Naive thymus-derived CD8-positive, alpha-beta T cell (primary cell): ENCODE results near the gene ATP4A. TPM values are rescaled to one million over a fixed set of nuclear protein-coding genes. Genes with fewer than 3 reads are reported as not detected.
A peak's percentile ranks its signal among the peaks of the same experiment; 100 is the strongest.

Experiments
- ATAC-seq, 2 donors: fragments of 150-1000 bp; cut with Tn5 transposase in 1 of 2; sonication (Bioruptor Pico), chemical (Tn5 transposase) in 1 of 2; 1 replicate in 1 of 2; 2 replicates in 1 of 2; pipeline ENCODE4 v1.10.0; 2021; ENCODE audit warnings: mild to moderate bottlenecking in 2 of 2, moderate library complexity in 2 of 2
- POLR2A ChIA-PET: fragments of 350-600 bp; sonication (Branson Sonifier 250); formaldehyde crosslinking; loops from one replicate; lab custom pipeline; 2021; ENCODE audit warnings: antibody characterized with exemption; lab: Charles Lee
- DNase-seq, 10 donors: peaks; one replicate each; pipeline versions ENCODE4 v3.0.0 to v3.0.0-alpha.2; 2020 to 2022
- H3K27ac Mint-ChIP-seq, 10 donors: one replicate each; pipeline ENCODE4 v1.8.0; 2020 to 2022; ENCODE audit warnings: mild to moderate bottlenecking in 10 of 10, mixed read lengths in 10 of 10, moderate library complexity in 4 of 10, inconsistent platforms in 1 of 10
- H3K27me3 Mint-ChIP-seq, 5 donors: one replicate each; pipeline ENCODE4 v1.8.0; 2021 to 2022; ENCODE audit warnings: mixed read lengths in 5 of 5
- H3K36me3 Mint-ChIP-seq, 3 donors: one replicate each; pipeline ENCODE4 v1.8.0; 2020 to 2022; ENCODE audit warnings: mixed read lengths in 3 of 3, mild to moderate bottlenecking in 2 of 3, inconsistent platforms in 1 of 3
- H3K4me1 Mint-ChIP-seq, 4 donors: one replicate each; pipeline ENCODE4 v1.8.0; 2021 to 2022; ENCODE audit warnings: mixed read lengths in 4 of 4
- H3K4me3 Mint-ChIP-seq, 10 donors: one replicate each; pipeline ENCODE4 v1.8.0; 2020 to 2022; ENCODE audit warnings: mild to moderate bottlenecking in 10 of 10, mixed read lengths in 10 of 10, moderate library complexity in 6 of 10, inconsistent platforms in 1 of 10
- H3K9me3 Mint-ChIP-seq, 9 donors: one replicate each; pipeline ENCODE4 v1.8.0; 2020 to 2022; ENCODE audit warnings: mixed read lengths in 9 of 9, mild to moderate bottlenecking in 3 of 9, inconsistent platforms in 1 of 9, moderate library complexity in 1 of 9
- polyA plus RNA-seq, 3 donors: library from polyadenylated mRNA; unstranded; fragments of 300-500 nt; fragmentation: Illumina TruSeq; gene quantifications; one replicate each; pipeline ENCODE4 v1.2.3, GENCODE V29; 2021
- total RNA-seq, 8 experiments: library from RNA in 2 of 8; stranded (reverse) in 2 of 8; gene quantifications; one replicate each; pipeline ENCODE4 v1.2.3 and lab custom pipeline; 2021 to 2026

Gene ATP4A
- total and polyA plus RNA-seq, 5 experiments from 2014 or later: not detected

DNA sequence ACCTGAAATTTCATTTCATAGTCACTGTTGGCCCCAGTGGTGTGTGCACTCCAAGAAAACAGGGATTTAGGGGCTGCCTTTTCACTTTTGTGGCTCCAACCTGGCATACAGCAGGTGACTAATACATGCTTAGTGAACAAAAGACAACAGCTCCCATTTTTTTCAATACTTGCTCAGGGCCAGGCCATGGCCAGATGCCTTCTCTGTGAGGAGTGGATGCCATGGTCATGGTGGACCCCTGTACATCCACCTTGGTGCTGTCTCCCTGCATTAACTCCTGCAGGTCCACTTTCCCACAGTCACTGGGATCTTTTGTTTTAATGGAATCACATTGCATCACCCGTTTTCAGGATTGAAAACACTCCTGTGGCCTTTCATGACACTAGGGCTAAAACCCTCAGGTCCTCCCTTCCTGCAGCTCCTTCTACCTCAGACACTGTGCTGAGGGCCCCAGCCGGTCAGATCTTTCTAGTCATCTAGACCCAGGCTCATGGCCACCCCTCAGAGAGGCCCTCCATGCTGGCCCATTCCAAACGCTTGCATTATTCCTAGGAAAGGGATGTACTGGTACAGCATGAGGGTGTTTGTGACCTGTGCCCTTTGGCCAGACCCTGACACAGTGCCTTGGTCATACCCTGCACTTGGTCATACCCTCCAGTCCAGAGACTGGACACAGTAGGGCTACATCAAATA is 19.2 kb downstream of the ATP4A start:
- peak overlapping the region in 9 of 10 donors; percentile 83 to 97 (median 94) for H3K27ac Mint-ChIP-seq
- H3K27me3 Mint-ChIP-seq: no peaks in the 10 kb centered on the region
- H3K36me3 Mint-ChIP-seq: peaks cover 0 to 10% (median 0%) of the 10 kb centered on the region in 3 donors
- ATAC-seq (no peak), DNase-seq (no peak)
- H3K4me1 Mint-ChIP-seq: peaks cover 23 to 49% (median 35%) of the 10 kb centered on the region in 4 donors
- POLR2A ChIA-PET: no interaction called here
- H3K9me3 Mint-ChIP-seq: no peaks in the 10 kb centered on the region
- H3K4me3 Mint-ChIP-seq: peak overlapping the region; percentile 76 to 93 (median 90)

DNA sequence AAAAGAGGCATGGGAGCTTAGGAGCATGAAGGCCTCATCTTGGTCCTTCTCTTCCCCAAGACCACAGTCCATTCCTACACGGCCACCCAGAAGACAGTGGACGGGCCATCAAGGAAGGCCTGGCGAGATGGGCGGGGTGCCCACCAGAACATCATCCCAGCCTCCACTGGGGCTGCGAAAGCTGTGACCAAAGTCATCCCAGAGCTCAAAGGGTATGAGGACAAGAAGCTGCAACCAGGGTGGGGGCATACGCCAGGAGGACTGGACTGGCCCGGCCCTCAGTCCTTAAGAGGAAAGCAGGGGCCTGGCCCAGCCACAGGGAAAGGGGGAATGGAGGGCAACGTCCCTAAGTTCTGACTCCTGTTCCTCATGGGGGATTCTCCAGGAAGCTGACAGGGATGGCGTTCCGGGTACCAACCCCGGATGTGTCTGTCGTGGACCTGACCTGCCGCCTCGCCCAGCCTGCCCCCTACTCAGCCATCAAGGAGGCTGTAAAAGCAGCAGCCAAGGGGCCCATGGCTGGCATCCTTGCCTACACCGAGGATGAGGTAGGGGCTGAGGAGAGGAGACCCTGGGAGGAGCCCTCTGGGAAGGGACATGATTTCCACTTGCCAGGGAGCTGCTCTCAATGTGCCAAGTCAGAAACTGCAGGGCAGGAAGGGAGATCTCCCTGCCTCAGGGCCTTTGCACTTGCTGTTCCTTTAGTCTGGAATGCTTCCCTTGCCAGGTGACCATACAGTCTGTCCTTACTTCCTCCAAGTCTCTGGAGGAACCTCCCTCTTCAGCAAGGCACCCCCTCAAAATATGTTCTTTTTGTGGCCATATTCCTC is 20.0 kb downstream of the ATP4A start:
- Mint-ChIP-seq H3K27me3 (no peaks in the 10 kb centered on the region), H3K36me3 (peaks cover 0 to 8% (median 0%) of the 10 kb centered on the region in 3 donors), H3K9me3 (no peaks in the 10 kb centered on the region), H3K4me3 (peak overlapping the region in 5 of 10 donors; percentile 12 to 93 (median 26)), H3K27ac (peak overlapping the region in 5 of 10 donors; percentile 16 to 97 (median 86)), H3K4me1 (peaks cover 15 to 43% (median 29%) of the 10 kb centered on the region in 4 donors)
- ATAC-seq: no peak
- POLR2A ChIA-PET: no interaction called here
- DNase-seq: no peak

DNA sequence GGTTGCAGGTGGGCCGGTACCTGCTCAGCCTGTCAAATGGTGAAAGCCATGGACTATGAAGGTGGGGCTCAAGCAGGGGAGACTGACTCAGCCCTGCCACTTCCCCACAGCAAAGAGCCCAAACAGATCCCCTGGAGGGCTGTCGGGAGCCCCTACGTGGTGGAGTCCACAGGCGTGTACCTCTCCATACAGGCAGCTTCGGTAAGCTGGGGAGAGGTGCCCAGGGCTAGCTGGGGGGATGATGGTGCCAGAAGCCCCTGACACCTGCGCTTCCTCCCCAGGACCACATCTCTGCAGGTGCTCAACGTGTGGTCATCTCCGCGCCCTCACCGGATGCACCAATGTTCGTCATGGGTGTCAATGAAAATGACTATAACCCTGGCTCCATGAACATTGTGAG is 21.2 kb downstream of the ATP4A start:
- peak overlapping the region in 3 of 10 donors; percentile 34 to 74 (median 59) for H3K27ac Mint-ChIP-seq
- H3K9me3 Mint-ChIP-seq: no peaks in the 10 kb centered on the region
- H3K27me3 Mint-ChIP-seq: no peaks in the 10 kb centered on the region
- no peak for ATAC-seq
- DNase-seq: no peak
- H3K36me3 Mint-ChIP-seq: peaks cover 0 to 3% (median 0%) of the 10 kb centered on the region in 3 donors
- POLR2A ChIA-PET: no interaction called here
- H3K4me1 Mint-ChIP-seq: peaks cover 14 to 38% (median 27%) of the 10 kb centered on the region in 4 donors
- no peak overlapping the region for H3K4me3 Mint-ChIP-seq

DNA sequence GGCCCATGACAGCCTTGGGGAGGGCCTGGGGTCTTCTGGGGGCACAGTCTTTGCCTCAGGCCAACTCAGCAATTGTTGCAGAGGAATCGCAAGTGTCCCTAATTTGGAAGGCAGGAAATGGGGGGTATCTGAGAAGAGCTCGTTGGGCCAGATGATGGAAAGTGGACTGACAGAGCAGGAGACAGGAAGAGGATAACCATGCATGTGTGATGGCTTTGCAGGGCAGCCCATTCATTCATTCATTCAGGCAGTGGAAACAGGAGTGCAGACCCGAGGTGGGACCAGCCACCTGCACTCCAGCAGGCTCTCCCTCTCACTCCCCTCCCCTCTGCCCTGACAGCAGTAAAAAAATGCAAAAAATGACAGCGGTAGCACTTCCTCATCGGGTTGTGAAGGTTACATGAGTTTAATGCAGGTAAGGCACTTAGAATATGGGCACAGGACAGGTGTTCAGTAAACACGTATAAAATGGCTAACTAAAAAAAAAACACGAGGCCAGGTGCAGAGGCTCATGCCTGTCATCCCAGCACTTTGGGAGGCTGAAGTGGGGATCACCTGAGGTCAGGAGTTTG is 23.0 kb downstream of the ATP4A start:
- H3K27me3 Mint-ChIP-seq: no peaks in the 10 kb centered on the region
- DNase-seq (no peak), ATAC-seq (no peak)
- peaks cover 0 to 2% (median 0%) of the 10 kb centered on the region in 3 donors for H3K36me3 Mint-ChIP-seq
- H3K9me3 Mint-ChIP-seq: no peaks in the 10 kb centered on the region
- H3K27ac Mint-ChIP-seq: peak overlapping the region in 6 of 10 donors; percentile 2 to 71 (median 29)
- peaks cover 9 to 26% (median 18%) of the 10 kb centered on the region in 4 donors for H3K4me1 Mint-ChIP-seq
- POLR2A ChIA-PET: no interaction called here
- peak overlapping the region in 1 of 10 donors; percentile 33 for H3K4me3 Mint-ChIP-seq

DNA sequence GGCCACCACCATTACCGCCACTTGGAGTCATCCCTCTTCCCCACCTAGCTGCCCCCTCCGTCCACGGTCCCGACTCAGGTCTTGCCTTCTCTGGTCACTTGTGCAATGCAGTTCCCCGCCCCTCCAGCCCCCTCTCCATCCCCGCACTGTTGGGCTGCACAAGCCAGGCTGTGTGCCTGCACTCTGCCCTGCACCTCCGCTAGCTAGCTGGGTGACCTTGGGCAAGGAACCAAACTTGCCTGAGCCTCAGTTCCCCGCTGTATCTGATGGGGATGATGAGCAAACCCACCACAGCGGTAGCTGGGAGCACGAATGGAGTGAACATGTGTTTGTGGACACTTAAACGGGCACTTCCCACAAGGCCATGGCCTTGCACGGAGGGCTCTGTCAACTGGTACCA is 23.6 kb downstream of the ATP4A start:
- POLR2A ChIA-PET: no interaction called here
- DNase-seq: no peak
- ATAC-seq: no peak
- no peak overlapping the region for H3K4me3 Mint-ChIP-seq
- peaks cover 0 to 2% (median 0%) of the 10 kb centered on the region in 3 donors for H3K36me3 Mint-ChIP-seq
- H3K27ac Mint-ChIP-seq: no peak overlapping the region
- peaks cover 8 to 27% (median 19%) of the 10 kb centered on the region in 4 donors for H3K4me1 Mint-ChIP-seq
- H3K9me3 Mint-ChIP-seq: no peaks in the 10 kb centered on the region
- H3K27me3 Mint-ChIP-seq: no peaks in the 10 kb centered on the region

DNA sequence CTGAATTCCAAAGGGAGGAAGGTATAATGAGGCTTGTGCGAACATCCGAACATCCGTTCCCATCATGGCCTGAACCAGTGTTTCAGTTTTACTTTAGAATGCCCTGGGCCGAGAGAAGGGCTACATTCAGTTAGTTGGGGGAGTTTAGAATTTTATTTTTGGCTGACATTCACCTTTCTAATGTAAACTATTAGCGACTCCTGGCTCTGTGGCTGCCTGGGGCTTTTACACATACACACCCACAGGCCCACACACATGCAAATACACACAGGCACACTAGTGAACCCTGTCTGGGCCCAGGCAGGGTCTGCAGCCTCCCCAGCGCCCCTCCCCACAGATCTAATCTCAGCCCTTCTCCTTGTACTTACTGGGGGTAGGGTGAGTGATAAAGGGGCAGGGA is 24.1 kb downstream of the ATP4A start:
- Mint-ChIP-seq H3K27me3 (no peaks in the 10 kb centered on the region), H3K27ac (peak overlapping the region in 1 of 10 donors; percentile 9), H3K4me1 (peaks cover 7 to 22% (median 16%) of the 10 kb centered on the region in 4 donors), H3K4me3 (no peak overlapping the region), H3K36me3 (peaks cover 0 to 2% (median 0%) of the 10 kb centered on the region in 3 donors), H3K9me3 (no peaks in the 10 kb centered on the region)
- POLR2A ChIA-PET: no interaction called here
- DNase-seq (no peak), ATAC-seq (no peak)

DNA sequence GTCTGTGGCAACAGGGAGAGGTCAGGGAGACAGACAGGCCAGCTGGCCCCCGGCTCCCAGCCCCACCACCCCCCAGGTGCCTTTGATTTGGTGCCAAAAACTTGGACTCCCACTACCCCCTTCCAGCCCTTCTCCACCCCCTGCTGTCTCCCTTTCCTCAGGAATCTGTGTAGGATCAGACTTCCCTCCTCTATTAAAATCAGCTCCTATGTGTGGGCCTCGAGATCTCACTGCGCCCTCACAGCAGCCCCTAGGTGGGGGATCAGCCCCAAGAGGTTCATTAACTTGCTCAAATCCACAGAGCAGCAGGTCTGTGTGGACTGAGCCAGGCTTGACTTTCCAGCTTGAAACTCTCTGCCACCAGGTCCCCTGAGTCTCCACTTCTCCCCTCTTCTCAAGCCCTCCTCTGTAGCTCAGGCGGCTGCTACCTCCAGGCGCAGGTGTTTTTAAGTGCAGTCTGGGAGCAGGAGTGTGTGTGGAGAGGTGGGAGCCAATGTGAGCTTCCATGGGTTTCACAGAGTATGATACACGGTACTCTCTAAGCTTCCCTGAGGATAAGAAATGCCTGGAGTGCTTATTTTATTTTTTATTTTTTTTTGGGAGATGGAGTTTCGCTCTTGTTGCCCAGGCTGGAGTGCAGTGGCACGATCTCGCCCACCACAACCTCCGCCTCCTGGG is 28.5 kb downstream of the ATP4A start:
- Mint-ChIP-seq H3K27me3 (peaks cover 0 to 8% (median 4%) of the 10 kb centered on the region in 5 donors), H3K4me3 (peak overlapping the region in 7 of 10 donors; percentile 10 to 71 (median 38)), H3K9me3 (no peaks in the 10 kb centered on the region), H3K4me1 (peaks cover 12 to 28% (median 27%) of the 10 kb centered on the region in 4 donors), H3K27ac (peak overlapping the region in 6 of 10 donors; percentile 9 to 76 (median 56)), H3K36me3 (no peaks in the 10 kb centered on the region)
- ATAC-seq (no peak), DNase-seq (no peak)
- POLR2A ChIA-PET: no interaction called here

DNA sequence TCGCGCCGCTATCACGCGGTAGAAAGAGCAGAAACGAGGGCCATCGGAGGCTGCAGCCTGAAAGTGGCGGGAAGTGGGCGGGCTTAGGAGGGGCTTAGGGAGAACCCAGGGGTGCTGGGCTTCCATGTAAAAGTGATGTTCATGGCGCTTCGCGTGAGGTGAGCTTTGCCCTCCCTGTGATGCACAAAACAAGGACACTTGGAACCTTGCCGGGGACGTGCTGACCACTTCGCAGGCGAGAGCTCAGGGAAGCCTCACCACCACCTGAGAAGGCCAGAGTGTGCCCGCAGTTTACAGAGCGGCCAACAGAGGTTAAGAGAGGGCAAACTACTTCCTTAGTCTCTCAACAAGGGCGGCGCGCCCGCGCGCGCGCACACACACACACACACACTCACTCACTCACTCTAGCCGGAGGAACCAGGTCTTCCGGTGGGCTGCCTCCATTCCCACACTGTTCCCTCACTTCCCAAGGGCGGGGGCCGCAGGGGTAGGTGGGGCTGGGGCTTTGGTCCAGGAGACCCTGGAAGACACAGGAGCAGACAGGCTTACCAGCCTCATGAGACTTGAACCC is 29.6 kb downstream of the ATP4A start:
- ATAC-seq (peak; percentile 91 to 95), DNase-seq (peak; percentile 19 to 81 (median 54))
- Mint-ChIP-seq H3K4me3 (peak overlapping the region; percentile 80 to 91 (median 86)), H3K27me3 (peaks cover 0 to 14% (median 6%) of the 10 kb centered on the region in 5 donors), H3K9me3 (no peaks in the 10 kb centered on the region), H3K36me3 (no peaks in the 10 kb centered on the region), H3K4me1 (peaks cover 12 to 23% (median 21%) of the 10 kb centered on the region in 4 donors), H3K27ac (peak overlapping the region; percentile 36 to 95 (median 88))
- POLR2A ChIA-PET: no interaction called here

DNA sequence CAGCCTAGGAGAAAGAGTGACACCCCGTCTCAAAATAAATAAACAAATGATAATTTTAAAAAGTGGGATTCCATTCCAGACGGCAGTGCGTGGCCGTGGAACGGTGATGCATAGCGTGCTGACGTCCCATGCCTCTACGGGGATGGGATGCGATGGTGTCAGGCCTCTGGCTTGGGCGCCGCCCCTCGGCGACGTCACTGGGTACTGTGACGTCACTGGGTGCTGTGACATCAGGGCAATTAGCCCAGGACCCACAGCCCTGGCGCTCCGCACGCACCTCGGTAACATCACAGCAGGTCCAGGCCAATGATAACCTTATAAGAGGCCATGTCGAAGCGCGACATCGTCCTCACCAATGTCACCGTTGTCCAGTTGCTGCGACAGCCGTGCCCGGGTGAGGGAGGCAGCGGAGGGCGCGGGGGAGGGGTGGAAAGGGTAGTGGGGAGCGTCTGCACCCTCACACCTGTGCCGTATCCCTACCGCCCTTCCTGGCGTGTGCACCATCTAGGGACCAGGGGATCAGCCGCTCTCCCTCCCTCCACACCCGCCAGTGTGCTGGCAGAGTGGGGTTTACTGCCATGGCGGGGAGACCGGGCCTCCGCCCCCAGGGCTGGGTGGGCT is 30.1 kb downstream of the ATP4A start, which contains the start of gene GAPDHS:
GAPDHS (plus strand) TSS at position 256 of the 621 bp plus-strand sequence; CDS start at position 328, 72 bp downstream.
- Mint-ChIP-seq H3K9me3 (no peaks in the 10 kb centered on the region), H3K27ac (peak within 1 kb of the TSS; percentile 36 to 95 (median 88)), H3K27me3 (peaks cover 4 to 20% (median 12%) of the 10 kb centered on the region in 5 donors), H3K4me3 (peak within 1 kb of the TSS; percentile 80 to 91 (median 86)), H3K4me1 (peaks cover 12 to 23% (median 21%) of the 10 kb centered on the region in 4 donors), H3K36me3 (no peaks in the 10 kb centered on the region)
- ATAC-seq (peak in 1 of 2 donors; percentile 29), DNase-seq (no peak)
- POLR2A ChIA-PET: no interaction called here

DNA sequence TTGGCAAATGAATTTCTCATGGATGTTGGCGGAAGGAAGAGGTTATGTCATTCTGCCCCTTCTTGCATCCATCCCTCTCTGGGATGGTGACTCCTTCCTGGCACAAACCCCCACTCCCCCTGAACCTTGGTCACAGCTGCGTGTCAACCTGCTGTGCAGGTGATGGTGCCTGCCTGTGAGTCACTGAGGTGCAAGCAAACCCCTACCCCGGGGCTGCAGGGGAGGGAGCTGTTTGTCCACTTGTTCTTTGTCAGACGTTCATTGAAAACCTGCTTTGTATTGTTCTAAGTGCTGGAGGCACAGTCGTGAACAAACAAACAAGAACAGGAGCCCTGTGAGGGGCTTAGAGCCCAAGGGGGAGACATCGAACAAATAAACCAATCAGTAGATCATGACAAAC is 32.2 kb downstream of the ATP4A start:
- Mint-ChIP-seq H3K9me3 (no peaks in the 10 kb centered on the region), H3K27ac (peak overlapping the region in 1 of 10 donors; percentile 87), H3K27me3 (peaks cover 9 to 40% (median 23%) of the 10 kb centered on the region in 5 donors), H3K4me1 (peaks cover 14 to 22% (median 18%) of the 10 kb centered on the region in 4 donors), H3K36me3 (no peaks in the 10 kb centered on the region), H3K4me3 (peak overlapping the region in 2 of 10 donors; percentile 14 to 50)
- POLR2A ChIA-PET: no interaction called here
- ATAC-seq (no peak), DNase-seq (no peak)
